ENCODE measurements around the gene GCN1. TPM values are rescaled to one million over a fixed set of nuclear protein-coding genes. Genes with fewer than 3 reads are reported as not detected.

GCN1 gene
- total RNA-seq, 8 experiments from 2014 or later: 31.8 to 153 (median 47.1) TPM

- no peak for ATAC-seq (replicated peaks in 6 of 8)
- Histone ChIP-seq H3K4me3 (no peak overlapping the region), H3K4me1 (replicated peaks in 1 of 2) (peaks cover 46 to 51% of the 10 kb centered on the region in 2 donors), H3K27ac (no peak overlapping the region)
- 33 to 100% (median 73%) methylated on average over 1 to 6 of the region's 8 CpGs; no CpG with 5 or more reads in 1 of the 10 experiments for WGBS, 10 experiments
- in situ Hi-C loops (cut with MboI; ENCODE audit: low pct_unique_long_range_greater_than_20kb in 2 of 9, low sequenced_read_pairs in 9 of 9, unreplicated experiment in 9 of 9): loop anchor here in 2 of 9 experiments (5.0 to 10.0 kb wide), 2 partner anchors 40 to 47 kb away; partner anchors contain the start of gene PXN (in 1 of the 2)
Observed at GRCh38 chr12:120227233-120228040, 32.9 kb upstream of the GCN1 start.

- ATAC-seq (replicated peaks in 6 of 8): peak in 2 of 8 experiments; percentile 6 to 40
- Histone ChIP-seq H3K4me1 (replicated peaks in 1 of 2) (peaks cover 36 to 43% of the 10 kb centered on the region in 2 donors), H3K27ac (no peak overlapping the region), H3K4me3 (no peak overlapping the region)
- WGBS, 10 experiments: 50 to 100% (median 93%) methylated on average over 1 to 5 of the region's 13 CpGs; no CpG with 5 or more reads in 6 of the 10 experiments
- in situ Hi-C loops (cut with MboI; ENCODE audit: low pct_unique_long_range_greater_than_20kb in 2 of 9, low sequenced_read_pairs in 9 of 9, unreplicated experiment in 9 of 9): loop anchor here in 2 of 9 experiments (5.0 to 10.0 kb wide), 2 partner anchors 41 to 49 kb away; partner anchors contain the start of gene PXN (in 1 of the 2)
Observed at GRCh38 chr12:120225852-120226640, 31.5 kb upstream of the GCN1 start.

- no peak overlapping the region for H3K27ac ChIP-seq
- H3K4me3 ChIP-seq: no peak overlapping the region
- no peak for ATAC-seq (replicated peaks in 6 of 8)
- H3K4me1 ChIP-seq (replicated peaks in 1 of 2): peaks cover 32 to 40% of the 10 kb centered on the region in 2 donors
- in situ Hi-C loops (cut with MboI; ENCODE audit: low pct_unique_long_range_greater_than_20kb in 2 of 9, low sequenced_read_pairs in 9 of 9, unreplicated experiment in 9 of 9): loop anchor here in 2 of 9 experiments (5.0 to 10.0 kb wide), 2 partner anchors 42 to 50 kb away; partner anchors contain the start of gene PXN (in 1 of the 2)
- WGBS, 10 experiments: 30 to 70% (median 50%) methylated on average over 2 to 9 of the region's 9 CpGs; no CpG with 5 or more reads in 5 of the 10 experiments
Observed at GRCh38 chr12:120225200-120225558, 30.7 kb upstream of the GCN1 start.

GRCh38 chr12:120224304-120225199 is 30.0 kb upstream of the GCN1 start:
- Histone ChIP-seq H3K27ac (no peak overlapping the region), H3K4me1 (replicated peaks in 1 of 2) (peaks cover 26 to 34% of the 10 kb centered on the region in 2 donors), H3K4me3 (no peak overlapping the region)
- ATAC-seq (replicated peaks in 6 of 8): peak in 3 of 8 experiments; percentile 4 to 65 (median 10)
- in situ Hi-C loops (cut with MboI; ENCODE audit: low pct_unique_long_range_greater_than_20kb in 2 of 9, low sequenced_read_pairs in 9 of 9, unreplicated experiment in 9 of 9): loop anchor here in 2 of 9 experiments (5.0 to 25.0 kb wide), 3 partner anchors 43 to 238 kb away; partner anchors contain the start of genes PXN (in 1 of the 2) and SRSF9 (in 1 of the 2)
- WGBS, 10 experiments: 60 to 83% methylated on average over 1 of the region's 25 CpGs; no CpG with 5 or more reads in 8 of the 10 experiments

GRCh38 chr12:120223458-120224303 is 29.2 kb upstream of the GCN1 start:
- 75 to 100% (median 90%) methylated on average over 1 to 4 of the region's 19 CpGs; no CpG with 5 or more reads in 6 of the 10 experiments for WGBS, 10 experiments
- Histone ChIP-seq H3K27ac (no peak overlapping the region), H3K4me1 (replicated peaks in 1 of 2) (peaks cover 17 to 25% of the 10 kb centered on the region in 2 donors), H3K4me3 (no peak overlapping the region)
- ATAC-seq (replicated peaks in 6 of 8): no peak
- in situ Hi-C loops (cut with MboI; ENCODE audit: low pct_unique_long_range_greater_than_20kb in 2 of 9, low sequenced_read_pairs in 9 of 9, unreplicated experiment in 9 of 9): loop anchor here in 1 of 9 experiments (10.0 to 25.0 kb wide), 2 partner anchors 51 to 239 kb away; partner anchors contain the start of gene SRSF9

- Histone ChIP-seq H3K4me3 (no peak overlapping the region), H3K4me1 (replicated peaks in 1 of 2) (peaks cover 11 to 19% of the 10 kb centered on the region in 2 donors), H3K27ac (no peak overlapping the region)
- 87 to 100% (median 93%) methylated on average over 1 to 5 of the region's 12 CpGs; no CpG with 5 or more reads in 6 of the 10 experiments for WGBS, 10 experiments
- in situ Hi-C loops (cut with MboI; ENCODE audit: low pct_unique_long_range_greater_than_20kb in 2 of 9, low sequenced_read_pairs in 9 of 9, unreplicated experiment in 9 of 9): loop anchor here in 1 of 9 experiments (10.0 to 25.0 kb wide), 2 partner anchors 52 to 240 kb away; partner anchors contain the start of gene SRSF9
- ATAC-seq (replicated peaks in 6 of 8): no peak
Observed at GRCh38 chr12:120222288-120222832, 27.8 kb upstream of the GCN1 start.

- H3K27ac ChIP-seq: peak overlapping the region in 1 of 2 donors; percentile 72
- H3K4me1 ChIP-seq (replicated peaks in 1 of 2): peaks cover 11 to 19% of the 10 kb centered on the region in 2 donors
- WGBS, 10 experiments: 40 to 100% methylated on average over 1 to 5 of the region's 13 CpGs; no CpG with 5 or more reads in 8 of the 10 experiments
- in situ Hi-C loops (cut with MboI; ENCODE audit: low pct_unique_long_range_greater_than_20kb in 2 of 9, low sequenced_read_pairs in 9 of 9, unreplicated experiment in 9 of 9): loop anchor here in 1 of 9 experiments (10.0 to 25.0 kb wide), 2 partner anchors 53 to 241 kb away; partner anchors contain the start of gene SRSF9
- H3K4me3 ChIP-seq: no peak overlapping the region
- ATAC-seq (replicated peaks in 6 of 8): no peak
Observed at GRCh38 chr12:120221576-120221900, 27.0 kb upstream of the GCN1 start.

GRCh38 chr12:120220838-120221575 is 26.5 kb upstream of the GCN1 start:
- Histone ChIP-seq H3K4me3 (no peak overlapping the region), H3K27ac (peak overlapping the region; percentile 66 to 72), H3K4me1 (replicated peaks in 1 of 2) (peaks cover 11 to 19% of the 10 kb centered on the region in 2 donors)
- peak in 5 of 8 experiments; percentile 12 to 53 (median 42) for ATAC-seq (replicated peaks in 6 of 8)
- in situ Hi-C loops (cut with MboI; ENCODE audit: low pct_unique_long_range_greater_than_20kb in 2 of 9, low sequenced_read_pairs in 9 of 9, unreplicated experiment in 9 of 9): loop anchor here in 1 of 9 experiments (10.0 to 25.0 kb wide), 2 partner anchors 54 to 241 kb away; partner anchors contain the start of gene SRSF9
- WGBS, 10 experiments: 54 to 81% (median 72%) methylated on average over 1 to 3 of the region's 10 CpGs; no CpG with 5 or more reads in 4 of the 10 experiments

GRCh38 chr12:120218680-120219606 is 24.4 kb upstream of the GCN1 start:
- Histone ChIP-seq H3K4me3 (no peak overlapping the region), H3K4me1 (replicated peaks in 1 of 2) (peaks cover 8 to 12% of the 10 kb centered on the region in 2 donors), H3K27ac (no peak overlapping the region)
- in situ Hi-C loops (cut with MboI; ENCODE audit: low pct_unique_long_range_greater_than_20kb in 2 of 9, low sequenced_read_pairs in 9 of 9, unreplicated experiment in 9 of 9): loop anchor here in 1 of 9 experiments (25.0 kb wide), 1 partner anchor 243 kb away; the partner anchor contains the start of gene SRSF9
- ATAC-seq (replicated peaks in 6 of 8): no peak
- 91 to 100% (median 100%) methylated on average over 1 to 15 of the region's 19 CpGs; no CpG with 5 or more reads in 2 of the 10 experiments for WGBS, 10 experiments
